ENCODE data around the gene KASH5. TPM values are rescaled to one million over a fixed set of nuclear protein-coding genes. Genes with fewer than 3 reads are reported as not detected.

KASH5 gene
- total RNA-seq, 1 experiment from 2014 or later, result 0.37 TPM

GRCh38 chr19:49453757-49454240 lies 65.8 kb downstream of the KASH5 start:
- Histone ChIP-seq H3K9me3 (ENCODE audit: low read depth, low read length, poor library complexity, severe bottlenecking) (no peaks in the 10 kb centered on the region), H3K4me1 (ENCODE audit: insufficient read depth, low read length, poor library complexity, severe bottlenecking) (peaks cover 17% of the 10 kb centered on the region), H3K4me3 (ENCODE audit: low read depth, low read length, poor library complexity, severe bottlenecking) (peak overlapping the region; percentile 59), H3K36me3 (ENCODE audit: insufficient read depth, low read length, poor library complexity, severe bottlenecking) (peaks cover 14% of the 10 kb centered on the region), H3K27ac (ENCODE audit: low read depth, low read length, poor library complexity, severe bottlenecking) (peak overlapping the region; percentile 94), H3K27me3 (replicated peaks; ENCODE audit: insufficient read depth, low read depth, low read length, poor library complexity) (no peaks in the 10 kb centered on the region)
- BruUV-seq (replicated peaks), result TSS peak; percentile 92
- TF ChIP-seq CTCF (conservative IDR thresholded peaks at IDR 0.05; ENCODE audit: low read depth, low read length), result no peak
- no peak for TF ChIP-seq EZH2 (IDR thresholded peaks at IDR 0.05; ENCODE audit: borderline replicate concordance, low read depth, low read length, poor library complexity, severe bottlenecking)
- DNase-seq (ENCODE audit: low spot score), result no peak
- ChIA-PET CTCF (interaction anchor here (0.6 to 1.0 kb wide), 2 partner anchors 22 to 48 kb away, joined by 3 read pairs; no protein-coding TSS in a partner anchor), POLR2A (ENCODE audit: low non-redundant PET) (no interaction called here)
- intact Hi-C loops (cut with micrococcal nuclease; ENCODE audit: unreplicated experiment), result loop anchor here (2.0 kb wide), 1 partner anchor 43 kb away; the partner anchor contains the start of gene RPS11

GRCh38 chr19:49455773-49456172 lies 67.7 kb downstream of the KASH5 start:
- CTCF ChIA-PET, result no interaction called here
- BruUV-seq (replicated peaks), result no TSS peak

GRCh38 chr19:49456326-49456725 lies 68.3 kb downstream of the KASH5 start:
- Histone ChIP-seq H3K27ac (ENCODE audit: low read depth, low read length, poor library complexity, severe bottlenecking) (no peak overlapping the region), H3K27me3 (replicated peaks; ENCODE audit: insufficient read depth, low read depth, low read length, poor library complexity) (no peaks in the 10 kb centered on the region), H3K9me3 (ENCODE audit: low read depth, low read length, poor library complexity, severe bottlenecking) (no peaks in the 10 kb centered on the region), H3K36me3 (ENCODE audit: insufficient read depth, low read length, poor library complexity, severe bottlenecking) (no peaks in the 10 kb centered on the region), H3K4me1 (ENCODE audit: insufficient read depth, low read length, poor library complexity, severe bottlenecking) (peaks cover 12% of the 10 kb centered on the region), H3K4me3 (ENCODE audit: low read depth, low read length, poor library complexity, severe bottlenecking) (no peak overlapping the region)
- BruUV-seq (replicated peaks), result no TSS peak
- CTCF ChIA-PET, result no interaction called here
- intact Hi-C loops (cut with micrococcal nuclease; ENCODE audit: unreplicated experiment), result no loop called here
- POLR2A ChIA-PET (ENCODE audit: low non-redundant PET), result no interaction called here
- DNase-seq (ENCODE audit: low spot score), result no peak
- TF ChIP-seq EZH2 (IDR thresholded peaks at IDR 0.05; ENCODE audit: borderline replicate concordance, low read depth, low read length, poor library complexity, severe bottlenecking) (no peak), CTCF (conservative IDR thresholded peaks at IDR 0.05; ENCODE audit: low read depth, low read length) (no peak)

More at GRCh38 chr19:49455773-49456172, 67.7 kb downstream of the KASH5 start:
- no peak for DNase-seq (ENCODE audit: low spot score)
- POLR2A ChIA-PET (ENCODE audit: low non-redundant PET), result no interaction called here
- no peak overlapping the region for H3K4me3 ChIP-seq (ENCODE audit: low read depth, low read length, poor library complexity, severe bottlenecking)
- H3K27ac ChIP-seq (ENCODE audit: low read depth, low read length, poor library complexity, severe bottlenecking), result no peak overlapping the region
- intact Hi-C loops (cut with micrococcal nuclease; ENCODE audit: unreplicated experiment), result no loop called here
- no peaks in the 10 kb centered on the region for H3K36me3 ChIP-seq (ENCODE audit: insufficient read depth, low read length, poor library complexity, severe bottlenecking)
- no peak for TF ChIP-seq EZH2 (IDR thresholded peaks at IDR 0.05; ENCODE audit: borderline replicate concordance, low read depth, low read length, poor library complexity, severe bottlenecking)
- TF ChIP-seq CTCF (conservative IDR thresholded peaks at IDR 0.05; ENCODE audit: low read depth, low read length), result no peak
- H3K9me3 ChIP-seq (ENCODE audit: low read depth, low read length, poor library complexity, severe bottlenecking), result no peaks in the 10 kb centered on the region
- H3K27me3 ChIP-seq (replicated peaks; ENCODE audit: insufficient read depth, low read depth, low read length, poor library complexity), result no peaks in the 10 kb centered on the region
- peaks cover 12% of the 10 kb centered on the region for H3K4me1 ChIP-seq (ENCODE audit: insufficient read depth, low read length, poor library complexity, severe bottlenecking)

Data from A673 (cell line).